Endothelial cell of umbilical vein (primary cell): ENCODE measurements around the gene TDRD7. TPM values are rescaled to one million over a fixed set of nuclear protein-coding genes. Genes with fewer than 3 reads are reported as not detected.

ENCODE experiments used
- BruUV-seq: library from RNA; stranded (reverse); fragments of 400-500 nt; replicated peaks from 2 replicates; lab custom pipeline; 2021; lab: Mats Ljungman, UMichigan
- CTCF ChIA-PET: fragments of 300-600, 350-600 bp; sonication (Branson Sonifier 250); formaldehyde crosslinking; loops from one replicate; lab custom pipeline; 2021; ENCODE audit warnings: antibody characterized with exemption, inconsistent platforms; lab: Charles Lee
- POLR2A ChIA-PET: fragments of 300-600, 350-600 bp; sonication (Branson Sonifier 250); formaldehyde crosslinking; loops from one replicate; lab custom pipeline; 2021; ENCODE audit warnings: antibody characterized with exemption, inconsistent platforms; lab: Charles Lee
- DNase-seq: peaks from one replicate; pipeline ENCODE4 v3.0.0-alpha.2; 2011; ENCODE audit warnings: low read depth, low spot score
- FAIRE-seq: peaks from 2 replicates; lab custom pipeline; 2011; peaks lifted over from hg19 to GRCh38; lab: Jason Lieb, UNC
- H2AFZ ChIP-seq: 2 replicates; pipeline ENCODE4 v1.6.0; 2012; ENCODE audit warnings: low read depth, low read length, control low read depth, inconsistent platforms
- H3K27ac ChIP-seq: 2 replicates; pipeline ENCODE4 v1.5.1; 2011; ENCODE audit warnings: low read depth, mild to moderate bottlenecking, control low read depth, low read length, moderate library complexity; ENCODE audit not compliant: insufficient read depth
- H3K27me3 ChIP-seq, 2 experiments: 2 replicates each; pipeline versions ENCODE4 v1.6.0 to v1.6.1; 2011; ENCODE audit warnings: low read length in 2 of 2, mixed read lengths in 1 of 2; ENCODE audit not compliant: control insufficient read depth in 2 of 2, insufficient read depth in 2 of 2
- H3K36me3 ChIP-seq, 2 experiments: 2 replicates in 1 of 2; 3 replicates in 1 of 2; pipeline ENCODE4 v1.5.1; 2011; ENCODE audit warnings: low read length in 2 of 2, mild to moderate bottlenecking in 1 of 2, moderate library complexity in 1 of 2; ENCODE audit not compliant: control insufficient read depth in 2 of 2, insufficient read depth in 2 of 2; ENCODE audit errors: extremely low read depth in 1 of 2
- H3K4me1 ChIP-seq: 3 replicates; pipeline ENCODE4 v1.5.1; 2011; ENCODE audit warnings: mild to moderate bottlenecking, low read length; ENCODE audit not compliant: control insufficient read depth, insufficient read depth; ENCODE audit errors: extremely low read depth
- H3K4me2 ChIP-seq: 2 replicates; pipeline ENCODE4 v1.6.1; 2011; ENCODE audit warnings: low read length, control low read depth, mixed read lengths; ENCODE audit not compliant: insufficient read depth
- H3K4me3 ChIP-seq, 3 experiments: fragments of 200-600 bp in 1 of 3; sonication (generic), shearing (Covaris generic) in 1 of 3; replicated peaks in 1 of 3; 2 replicates each; pipeline ENCODE4 v1.5.1; 2011 to 2016; ENCODE audit warnings: control low read depth in 3 of 3, low read length in 3 of 3, mild to moderate bottlenecking in 2 of 3, inconsistent platforms in 1 of 3, low read depth in 1 of 3, moderate library complexity in 1 of 3; ENCODE audit not compliant: insufficient read depth in 1 of 3
- H3K79me2 ChIP-seq: 2 replicates; pipeline ENCODE4 v1.6.0; 2012; ENCODE audit warnings: low read length, inconsistent platforms; ENCODE audit not compliant: control insufficient read depth, insufficient read depth
- H3K9ac ChIP-seq: replicated peaks from 2 replicates; pipeline ENCODE3; 2011; ENCODE audit warnings: low read length, control low read depth; ENCODE audit not compliant: insufficient read depth; ENCODE audit errors: extremely low read depth
- H3K9me1 ChIP-seq: replicated peaks from 3 replicates; pipeline ENCODE4 v1.6.0; 2011; ENCODE audit warnings: mild to moderate bottlenecking, low read length; ENCODE audit not compliant: control insufficient read depth, insufficient read depth; ENCODE audit errors: extremely low read depth
- H3K9me3 ChIP-seq: replicated peaks from 2 replicates; pipeline ENCODE4 v1.5.1; 2012; ENCODE audit warnings: low read length, inconsistent platforms; ENCODE audit not compliant: control insufficient read depth, insufficient read depth
- H4K20me1 ChIP-seq: replicated peaks from 2 replicates; pipeline ENCODE3; 2011; ENCODE audit warnings: mild to moderate bottlenecking, low read length; ENCODE audit not compliant: control insufficient read depth, insufficient read depth; ENCODE audit errors: extremely low read depth
- EZH2 ChIP-seq: IDR thresholded peaks from 2 replicates; pipeline ENCODE4 v1.6.1; 2012; ENCODE audit warnings: borderline replicate concordance, low read depth, mild to moderate bottlenecking, moderate library complexity, low read length, inconsistent platforms; ENCODE audit not compliant: severe bottlenecking
- FOS ChIP-seq: IDR thresholded peaks from 2 replicates; pipeline ENCODE4 v1.6.1; 2011; ENCODE audit warnings: mild to moderate bottlenecking, low read length, moderate library complexity, borderline replicate concordance; ENCODE audit not compliant: insufficient read depth
- JUN ChIP-seq: IDR thresholded peaks from 2 replicates; pipeline ENCODE4 v1.6.1; 2011; ENCODE audit warnings: borderline replicate concordance, low read depth; ENCODE audit not compliant: insufficient read length, insufficient read depth
- POLR2A ChIP-seq: IDR thresholded peaks from 2 replicates; pipeline ENCODE4 v1.6.1; 2012; ENCODE audit warnings: low read depth, mild to moderate bottlenecking, control low read depth, low read length
- dilution Hi-C: fragments of 300-500 bp; cut with MboI; formaldehyde crosslinking; loops from one replicate; pipeline ENCODE4 v1.15.0; 2019; ENCODE audit warnings: low sequenced_read_pairs; ENCODE audit not compliant: extremely low pct_ligation_motif_present
- intact Hi-C: fragments of 100-400 bp; cut with micrococcal nuclease; formaldehyde crosslinking; loops from one replicate; pipeline ENCODE4 v1.10.0; 2022
- polyA plus RNA-seq, 4 experiments: library from polyadenylated mRNA; depleted of rRNA in 3 of 4; stranded (reverse) in 3 of 4; unstranded in 1 of 4; fragments of >200 nt; gene quantifications; 2 replicates each; pipeline versions ENCODE4 v1.2.1 to v1.2.3, GENCODE V29; 2011 to 2012; ENCODE audit warnings: missing spikeins in 1 of 4
- total RNA-seq: library from RNA; stranded (reverse); gene quantifications from 2 replicates; pipeline ENCODE4 v1.2.3, GENCODE V29; 2021
- TF ChIP-seq, protein P1 (sequence below): IDR thresholded peaks from 2 replicates; pipeline ENCODE4 v1.6.1; 2011; ENCODE audit not compliant: insufficient read depth, insufficient read length

TDRD7 gene
- total and polyA plus RNA-seq, 2 donors (not counting 3 experiments of a cell fraction or from before 2014, with no cell fraction given), result 4.9 to 11.5 TPM

DNA sequence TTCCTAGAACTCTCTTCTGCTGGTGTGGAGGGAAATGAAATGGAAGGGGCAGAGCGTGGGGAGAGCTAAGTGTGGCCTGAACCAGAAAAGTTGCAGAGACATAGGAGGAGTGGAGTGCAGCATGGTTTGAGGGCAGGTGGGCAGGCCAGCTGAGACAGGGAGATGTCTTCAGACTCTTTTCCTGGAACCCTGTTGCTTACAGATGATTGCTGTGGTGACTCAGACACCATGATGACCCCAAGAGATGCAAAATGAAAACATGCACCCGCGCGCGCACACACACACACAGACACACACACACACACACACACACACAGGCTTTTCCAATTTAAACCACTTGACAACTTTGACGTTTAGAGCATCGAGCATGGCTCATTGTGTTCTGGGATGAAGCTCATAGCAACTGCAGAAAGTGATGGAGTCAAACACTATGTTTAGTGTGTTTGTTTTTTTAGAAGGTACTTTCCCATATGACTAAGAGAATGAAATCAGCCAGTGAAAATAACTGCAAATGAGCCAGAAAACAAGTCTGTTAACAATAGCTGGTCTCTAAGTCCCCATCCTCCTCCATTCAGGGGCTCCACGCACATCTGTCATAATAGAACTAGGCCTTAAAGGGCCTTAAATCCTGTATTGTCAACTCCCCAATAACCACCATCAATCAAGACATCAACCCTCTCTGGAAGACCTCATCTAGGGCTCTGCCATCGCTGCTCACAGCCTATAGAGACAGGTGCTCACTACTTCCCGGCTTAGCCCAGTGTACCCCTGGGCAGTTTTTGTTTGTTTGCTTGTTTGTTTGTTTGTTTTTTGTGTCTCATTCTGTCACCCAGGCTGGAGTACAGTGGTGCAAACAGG, 99.1 kb downstream of the TDRD7 start:
- CTCF ChIA-PET, result interaction anchor here (1.1 to 4.0 kb wide), 5 partner anchors 9 to 104 kb away, joined by 3 to 28 read pairs (median 4); partner anchors contain the start of gene TMOD1
- peak overlapping the region; percentile 49 for H3K27ac ChIP-seq
- POLR2A ChIA-PET, result interaction anchor here (0.7 kb wide), 1 partner anchor 81 kb away, joined by 3 read pairs; no protein-coding TSS in a partner anchor
- no peaks in the 10 kb centered on the region for H3K79me2 ChIP-seq
- H4K20me1 ChIP-seq, result no peaks in the 10 kb centered on the region
- H3K9me1 ChIP-seq, result no peaks in the 10 kb centered on the region
- H3K36me3 ChIP-seq, result no peaks in the 10 kb centered on the region
- no peak overlapping the region for H3K9ac ChIP-seq
- no peaks in the 10 kb centered on the region for H3K9me3 ChIP-seq
- H3K4me1 ChIP-seq, result peaks cover 13% of the 10 kb centered on the region
- peak; percentile 84 for FAIRE-seq
- no peak overlapping the region for H3K4me3 ChIP-seq
- H2AFZ ChIP-seq, result no peak overlapping the region
- peaks cover 10 to 13% of the 10 kb centered on the region in 2 experiments for H3K27me3 ChIP-seq
- dilution Hi-C loops, result no loop called here
- TF ChIP-seq, protein P1, sequence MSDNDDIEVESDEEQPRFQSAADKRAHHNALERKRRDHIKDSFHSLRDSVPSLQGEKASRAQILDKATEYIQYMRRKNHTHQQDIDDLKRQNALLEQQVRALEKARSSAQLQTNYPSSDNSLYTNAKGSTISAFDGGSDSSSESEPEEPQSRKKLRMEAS, result no peak
- TF ChIP-seq EZH2, result no peak
- peak; percentile 18 for TF ChIP-seq FOS
- TF ChIP-seq POLR2A, result no peak
- TF ChIP-seq JUN, result peak; percentile 92
- peak; percentile 94 for DNase-seq
- intact Hi-C loops, result loop anchor here (2.0 kb wide), 1 partner anchor 88 kb away; no protein-coding TSS in a partner anchor
- no peak overlapping the region for H3K4me2 ChIP-seq
- no TSS peak for BruUV-seq
